ENCODE results near the gene GNRHR. TPM values are rescaled to one million over a fixed set of nuclear protein-coding genes. Genes with fewer than 3 reads are reported as not detected.

The GNRHR gene
- total and polyA plus RNA-seq, 8 donors = not detected

GRCh38 chr4:67725981-67726380 lies 28.2 kb downstream of the GNRHR start:
- Histone ChIP-seq H3K9me3 (no peaks in the 10 kb centered on the region), H3K27me3 (no peaks in the 10 kb centered on the region), H3K27ac (no peak overlapping the region), H3K4me1 (peaks cover 0 to 6% (median 0%) of the 10 kb centered on the region in 3 donors), H3K36me3 (no peaks in the 10 kb centered on the region), H3K4me3 (no peak overlapping the region)
- ATAC-seq (no peak), FAIRE-seq (no peak), DNase-seq (no peak)
- WGBS, 2 donors = 91 to 92% methylated on average over 4 of the region's 4 CpGs
- TF ChIP-seq CTCF (IDR thresholded peaks at IDR 0.05) = no peak
- intact Hi-C loops (cut with DNase I) = no loop called here

- peaks cover 0 to 6% (median 0%) of the 10 kb centered on the region in 3 donors for H3K4me1 ChIP-seq
- no peaks in the 10 kb centered on the region for H3K36me3 ChIP-seq
- DNase-seq = no peak
- intact Hi-C loops (cut with DNase I) = no loop called here
- TF ChIP-seq CTCF (IDR thresholded peaks at IDR 0.05) = no peak
- WGBS, 2 donors = 47 to 50% methylated on average over 1 of the region's 1 CpG
- no peak overlapping the region for H3K27ac ChIP-seq
- no peak for FAIRE-seq
- H3K9me3 ChIP-seq = no peaks in the 10 kb centered on the region
- peak; percentile 78 to 94 (median 84) for ATAC-seq
- no peaks in the 10 kb centered on the region for H3K27me3 ChIP-seq
- H3K4me3 ChIP-seq = no peak overlapping the region
Measured at GRCh38 chr4:67725132-67725531, 29.1 kb downstream of the GNRHR start.

- WGBS, 2 donors = 89% methylated on average over 10 of the region's 10 CpGs
- H3K4me3 ChIP-seq = no peak overlapping the region
- TF ChIP-seq CTCF (IDR thresholded peaks at IDR 0.05) = no peak
- intact Hi-C loops (cut with DNase I) = no loop called here
- FAIRE-seq (no peak), ATAC-seq (no peak), DNase-seq (no peak)
- no peaks in the 10 kb centered on the region for H3K9me3 ChIP-seq
- H3K4me1 ChIP-seq = peaks cover 0 to 6% (median 0%) of the 10 kb centered on the region in 3 donors
- H3K27me3 ChIP-seq = no peaks in the 10 kb centered on the region
- no peaks in the 10 kb centered on the region for H3K36me3 ChIP-seq
- H3K27ac ChIP-seq = no peak overlapping the region
Measured at GRCh38 chr4:67723949-67724348, 30.2 kb downstream of the GNRHR start.

GRCh38 chr4:67723341-67723740 lies 30.8 kb downstream of the GNRHR start:
- Histone ChIP-seq H3K27me3 (no peaks in the 10 kb centered on the region), H3K27ac (no peak overlapping the region), H3K36me3 (no peaks in the 10 kb centered on the region), H3K4me3 (no peak overlapping the region), H3K4me1 (peaks cover 0 to 6% (median 0%) of the 10 kb centered on the region in 3 donors), H3K9me3 (no peaks in the 10 kb centered on the region)
- intact Hi-C loops (cut with DNase I) = no loop called here
- DNase-seq (no peak), FAIRE-seq (no peak), ATAC-seq (no peak)
- 97% methylated on average over 5 of the region's 5 CpGs for WGBS, 2 donors
- TF ChIP-seq CTCF (IDR thresholded peaks at IDR 0.05) = no peak

- Histone ChIP-seq H3K36me3 (peaks cover 0 to 3% (median 0%) of the 10 kb centered on the region in 3 donors), H3K27me3 (no peaks in the 10 kb centered on the region), H3K27ac (no peak overlapping the region), H3K4me3 (no peak overlapping the region), H3K9me3 (no peaks in the 10 kb centered on the region), H3K4me1 (peaks cover 0 to 6% (median 0%) of the 10 kb centered on the region in 3 donors)
- WGBS, 2 donors = 95% methylated on average over 9 of the region's 9 CpGs
- ATAC-seq = no peak
- intact Hi-C loops (cut with DNase I) = no loop called here
- no peak for DNase-seq
- FAIRE-seq = no peak
- TF ChIP-seq CTCF (IDR thresholded peaks at IDR 0.05) = no peak
Measured at GRCh38 chr4:67721770-67722597, 32.2 kb downstream of the GNRHR start.
